Uterus (tissue), 4 donors: Measurements from ENCODE around the gene RHCG. TPM values are rescaled to one million over a fixed set of nuclear protein-coding genes. Genes with fewer than 3 reads are reported as not detected.

Experiments used
- DNase-seq, 2 donors: peaks; one replicate each; pipeline ENCODE4 v3.0.0-alpha.2; 2019 to 2020
- H3K27ac ChIP-seq, 2 donors: fragments of 200-600 bp; sonication (generic); 1 replicate in 1 of 2; 2 replicates in 1 of 2; pipeline ENCODE4 v1.5.1; 2016 to 2018
- H3K27me3 ChIP-seq, 2 donors: fragments of 200-600 bp; sonication (generic); one replicate each; pipeline ENCODE4 v1.5.1; 2018 to 2019; ENCODE audit warnings: control low read depth in 1 of 2
- H3K36me3 ChIP-seq, 2 donors: fragments of 200-600 bp; sonication (generic); one replicate each; pipeline ENCODE4 v1.5.1; 2019; ENCODE audit warnings: control low read depth in 1 of 2
- H3K4me1 ChIP-seq, 2 donors: fragments of 200-600 bp; sonication (generic); one replicate each; pipeline ENCODE4 v1.5.1; 2018 to 2019; ENCODE audit warnings: control low read depth in 1 of 2
- H3K4me3 ChIP-seq, 2 donors: fragments of 200-600 bp; sonication (generic); 1 replicate in 1 of 2; 2 replicates in 1 of 2; pipeline ENCODE4 v1.5.1; 2018 to 2019; ENCODE audit warnings: mild to moderate bottlenecking in 1 of 2
- H3K9me3 ChIP-seq, 2 donors: fragments of 200-600 bp; sonication (generic); one replicate each; pipeline ENCODE4 v1.5.1; 2019; ENCODE audit warnings: control low read depth in 1 of 2
- CTCF ChIP-seq, 4 experiments: fragments of 200-600 bp in 2 of 4; fragments of 450-650 bp in 2 of 4; sonication (generic) in 2 of 4; IDR thresholded peaks; one replicate each; pipeline ENCODE4 v1.5.1; 2016 to 2019; ENCODE audit warnings: antibody characterized with exemption in 4 of 4, mild to moderate bottlenecking in 2 of 4, moderate library complexity in 1 of 4
- POLR2A ChIP-seq, 2 donors: fragments of 450-650 bp; IDR thresholded peaks; one replicate each; pipeline ENCODE4 v1.6.1; 2016; ENCODE audit warnings: antibody characterized with exemption in 2 of 2, mild to moderate bottlenecking in 1 of 2, moderate library complexity in 1 of 2
- intact Hi-C: fragments of 100-400 bp; cut with DNase I; formaldehyde crosslinking; loops from one replicate; pipeline ENCODE4 v1.15.1; 2023; ENCODE audit warnings: low total_unique reads
- total RNA-seq, 4 donors: library from RNA; depleted of rRNA in 3 of 4; stranded (reverse); fragments of >200 nt in 3 of 4; gene quantifications; one replicate each; pipeline versions ENCODE4 v1.1.0 to v1.2.4, GENCODE V29; 2014 to 2023
- donor health status: DM: yes; HTN: yes; CAD: no.

The RHCG gene
- total RNA-seq, 4 donors from 2014 or later, result 0.14 to 2.9 (median 0.58) TPM; not detected in 1

- Histone ChIP-seq H3K27me3 (no peaks in the 10 kb centered on the region), H3K4me3 (no peak overlapping the region), H3K27ac (no peak overlapping the region), H3K36me3 (no peaks in the 10 kb centered on the region), H3K9me3 (no peaks in the 10 kb centered on the region), H3K4me1 (no peaks in the 10 kb centered on the region)
- no peak for TF ChIP-seq CTCF (IDR thresholded peaks at IDR 0.05)
- TF ChIP-seq POLR2A (IDR thresholded peaks at IDR 0.05), result no peak
- intact Hi-C loops, result no loop called here
- no peak for DNase-seq
Measured at GRCh38 chr15:89524184-89524583, 27.8 kb upstream of the RHCG start.

GRCh38 chr15:89523101-89523500 lies 26.7 kb upstream of the RHCG start:
- no peaks in the 10 kb centered on the region for H3K4me1 ChIP-seq
- TF ChIP-seq POLR2A (IDR thresholded peaks at IDR 0.05) (no peak), CTCF (IDR thresholded peaks at IDR 0.05) (no peak)
- no peak overlapping the region for H3K27ac ChIP-seq
- no peak overlapping the region for H3K4me3 ChIP-seq
- H3K9me3 ChIP-seq, result no peaks in the 10 kb centered on the region
- intact Hi-C loops, result no loop called here
- no peaks in the 10 kb centered on the region for H3K36me3 ChIP-seq
- H3K27me3 ChIP-seq, result no peaks in the 10 kb centered on the region
- DNase-seq, result no peak

GRCh38 chr15:89521605-89522004 lies 25.2 kb upstream of the RHCG start:
- H3K4me3 ChIP-seq, result no peak overlapping the region
- H3K27ac ChIP-seq, result no peak overlapping the region
- TF ChIP-seq POLR2A (IDR thresholded peaks at IDR 0.05) (no peak), CTCF (IDR thresholded peaks at IDR 0.05) (no peak)
- DNase-seq, result no peak
- no peaks in the 10 kb centered on the region for H3K4me1 ChIP-seq
- H3K9me3 ChIP-seq, result no peaks in the 10 kb centered on the region
- no peaks in the 10 kb centered on the region for H3K27me3 ChIP-seq
- intact Hi-C loops, result no loop called here
- H3K36me3 ChIP-seq, result no peaks in the 10 kb centered on the region

- no peak overlapping the region for H3K27ac ChIP-seq
- H3K27me3 ChIP-seq, result no peaks in the 10 kb centered on the region
- intact Hi-C loops, result no loop called here
- H3K4me3 ChIP-seq, result no peak overlapping the region
- TF ChIP-seq CTCF (IDR thresholded peaks at IDR 0.05), result no peak
- TF ChIP-seq POLR2A (IDR thresholded peaks at IDR 0.05), result no peak
- H3K4me1 ChIP-seq, result no peaks in the 10 kb centered on the region
- H3K36me3 ChIP-seq, result no peaks in the 10 kb centered on the region
- no peaks in the 10 kb centered on the region for H3K9me3 ChIP-seq
- DNase-seq, result no peak
Measured at GRCh38 chr15:89515477-89515876, 19.1 kb upstream of the RHCG start.

- TF ChIP-seq CTCF (IDR thresholded peaks at IDR 0.05) (no peak), POLR2A (IDR thresholded peaks at IDR 0.05) (no peak)
- Histone ChIP-seq H3K4me1 (no peaks in the 10 kb centered on the region), H3K4me3 (no peak overlapping the region), H3K27ac (no peak overlapping the region), H3K9me3 (no peaks in the 10 kb centered on the region), H3K36me3 (no peaks in the 10 kb centered on the region), H3K27me3 (no peaks in the 10 kb centered on the region)
- no peak for DNase-seq
- intact Hi-C loops, result no loop called here
Measured at GRCh38 chr15:89514596-89515406, 18.4 kb upstream of the RHCG start.
